ENCODE results near the gene CLIC6. TPM values are rescaled to one million over a fixed set of nuclear protein-coding genes. Genes with fewer than 3 reads are reported as not detected.

Gene CLIC6
- polyA plus RNA-seq, 1 experiment = 0.04 TPM

DNA sequence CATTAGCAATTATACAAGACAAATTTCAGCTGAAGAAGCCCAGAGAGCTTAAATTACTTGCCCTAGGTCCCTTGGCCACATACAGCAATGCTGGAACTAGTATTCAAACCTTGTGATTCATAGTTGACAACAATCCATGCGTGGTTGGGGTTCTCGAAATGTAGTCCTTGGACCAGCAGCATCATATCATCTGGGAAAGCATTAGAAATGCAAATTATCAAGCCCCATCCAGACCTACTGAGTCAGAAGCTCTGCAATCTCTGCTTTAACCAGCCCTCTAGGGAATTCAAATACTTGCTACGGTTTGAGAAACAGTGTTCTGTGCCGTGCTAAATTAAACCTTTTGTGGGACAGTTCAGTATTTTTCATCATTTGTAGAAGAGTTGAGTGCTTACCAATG lies 65.1 kb downstream of the CLIC6 start:
- ChIA-PET CTCF (interaction anchor here (1.9 kb wide), 1 partner anchor 12 kb away, joined by 6 read pairs; no protein-coding TSS in a partner anchor), POLR2A (no interaction called here)
- Histone ChIP-seq H3K27me3 (ENCODE audit: control insufficient read depth, insufficient read depth, low read length) (no peaks in the 10 kb centered on the region), H3K36me3 (ENCODE audit: control insufficient read depth, insufficient read depth, low read length) (no peaks in the 10 kb centered on the region), H3K4me3 (ENCODE audit: low read depth, low read length) (no peak overlapping the region)
- TF ChIP-seq, protein P1, sequence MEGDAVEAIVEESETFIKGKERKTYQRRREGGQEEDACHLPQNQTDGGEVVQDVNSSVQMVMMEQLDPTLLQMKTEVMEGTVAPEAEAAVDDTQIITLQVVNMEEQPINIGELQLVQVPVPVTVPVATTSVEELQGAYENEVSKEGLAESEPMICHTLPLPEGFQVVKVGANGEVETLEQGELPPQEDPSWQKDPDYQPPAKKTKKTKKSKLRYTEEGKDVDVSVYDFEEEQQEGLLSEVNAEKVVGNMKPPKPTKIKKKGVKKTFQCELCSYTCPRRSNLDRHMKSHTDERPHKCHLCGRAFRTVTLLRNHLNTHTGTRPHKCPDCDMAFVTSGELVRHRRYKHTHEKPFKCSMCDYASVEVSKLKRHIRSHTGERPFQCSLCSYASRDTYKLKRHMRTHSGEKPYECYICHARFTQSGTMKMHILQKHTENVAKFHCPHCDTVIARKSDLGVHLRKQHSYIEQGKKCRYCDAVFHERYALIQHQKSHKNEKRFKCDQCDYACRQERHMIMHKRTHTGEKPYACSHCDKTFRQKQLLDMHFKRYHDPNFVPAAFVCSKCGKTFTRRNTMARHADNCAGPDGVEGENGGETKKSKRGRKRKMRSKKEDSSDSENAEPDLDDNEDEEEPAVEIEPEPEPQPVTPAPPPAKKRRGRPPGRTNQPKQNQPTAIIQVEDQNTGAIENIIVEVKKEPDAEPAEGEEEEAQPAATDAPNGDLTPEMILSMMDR (IDR thresholded peaks at IDR 0.05; ENCODE audit: insufficient read depth, low read depth, low read length) = no peak
- DNase-seq (ENCODE audit: low read depth) = no peak

DNA sequence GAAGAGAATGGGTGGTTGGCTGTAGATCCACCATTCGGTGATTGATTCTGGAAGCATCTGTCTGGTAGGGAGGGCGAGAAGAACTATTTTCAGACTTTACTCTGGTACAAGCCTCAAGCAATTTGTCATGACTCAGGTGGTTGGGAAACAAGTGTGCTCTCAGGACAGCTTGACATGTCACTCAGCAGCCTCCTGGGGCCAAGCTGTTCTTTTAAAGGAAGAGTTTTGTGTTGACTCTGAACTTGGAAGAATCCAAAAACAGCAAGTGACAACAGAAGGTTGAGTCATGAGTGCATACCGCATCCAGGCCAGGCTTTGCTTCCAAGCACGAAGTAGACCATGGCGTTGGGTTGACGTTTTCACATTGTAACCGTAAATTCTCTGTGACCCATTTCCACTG lies 65.9 kb downstream of the CLIC6 start:
- CTCF ChIA-PET = interaction anchor here (1.9 kb wide), 1 partner anchor 11 kb away, joined by 6 read pairs; no protein-coding TSS in a partner anchor
- Histone ChIP-seq H3K27me3 (ENCODE audit: control insufficient read depth, insufficient read depth, low read length) (no peaks in the 10 kb centered on the region), H3K4me3 (ENCODE audit: low read depth, low read length) (no peak overlapping the region), H3K36me3 (ENCODE audit: control insufficient read depth, insufficient read depth, low read length) (no peaks in the 10 kb centered on the region)
- no peak for DNase-seq (ENCODE audit: low read depth)
- POLR2A ChIA-PET = no interaction called here
- TF ChIP-seq, protein P1 (IDR thresholded peaks at IDR 0.05; ENCODE audit: insufficient read depth, low read depth, low read length) = no peak

DNA sequence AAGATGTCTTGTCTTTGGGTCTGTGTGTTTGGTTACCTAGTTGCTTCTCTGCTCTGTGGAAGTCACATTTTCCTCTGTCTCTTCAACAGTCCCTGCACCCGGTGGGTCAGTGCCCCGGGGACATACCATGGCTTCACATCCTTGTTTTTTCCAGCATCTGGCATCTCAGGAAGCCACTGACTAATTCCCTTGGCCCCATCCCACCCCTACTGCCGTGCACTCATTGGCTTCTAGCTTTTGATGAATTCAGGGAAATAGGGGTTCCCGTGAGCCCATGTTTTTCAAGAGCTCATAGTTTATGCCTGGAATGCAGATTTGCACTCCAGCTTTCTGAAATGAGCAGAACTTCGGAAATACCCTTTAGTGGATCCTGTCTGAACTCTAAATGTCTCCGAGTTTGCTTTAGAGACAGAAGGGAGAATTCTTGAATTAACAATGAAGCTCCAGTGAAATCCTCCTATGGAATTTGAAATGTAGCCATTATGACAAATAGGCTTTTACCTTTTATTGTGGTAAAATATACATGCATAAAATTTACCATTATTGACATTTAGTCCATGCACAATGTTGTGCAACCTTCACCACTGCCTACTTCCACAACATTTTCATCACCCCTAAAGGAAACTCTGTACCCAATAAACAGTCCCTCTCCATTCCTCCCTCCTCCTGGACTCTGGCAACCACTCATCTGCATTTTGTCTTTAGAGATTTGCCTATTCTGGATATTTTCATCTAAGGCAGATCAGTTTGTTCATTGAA lies 67.5 kb downstream of the CLIC6 start:
- Histone ChIP-seq H3K36me3 (ENCODE audit: control insufficient read depth, insufficient read depth, low read length) (no peaks in the 10 kb centered on the region), H3K27me3 (ENCODE audit: control insufficient read depth, insufficient read depth, low read length) (no peaks in the 10 kb centered on the region), H3K4me3 (ENCODE audit: low read depth, low read length) (no peak overlapping the region)
- TF ChIP-seq, protein P1 (IDR thresholded peaks at IDR 0.05; ENCODE audit: insufficient read depth, low read depth, low read length) = no peak
- DNase-seq (ENCODE audit: low read depth) = no peak
- CTCF ChIA-PET = interaction anchor here (1.0 to 1.7 kb wide), 3 partner anchors 9 to 43 kb away, joined by 3 to 4 read pairs (median 4); no protein-coding TSS in a partner anchor
- POLR2A ChIA-PET = no interaction called here

DNA sequence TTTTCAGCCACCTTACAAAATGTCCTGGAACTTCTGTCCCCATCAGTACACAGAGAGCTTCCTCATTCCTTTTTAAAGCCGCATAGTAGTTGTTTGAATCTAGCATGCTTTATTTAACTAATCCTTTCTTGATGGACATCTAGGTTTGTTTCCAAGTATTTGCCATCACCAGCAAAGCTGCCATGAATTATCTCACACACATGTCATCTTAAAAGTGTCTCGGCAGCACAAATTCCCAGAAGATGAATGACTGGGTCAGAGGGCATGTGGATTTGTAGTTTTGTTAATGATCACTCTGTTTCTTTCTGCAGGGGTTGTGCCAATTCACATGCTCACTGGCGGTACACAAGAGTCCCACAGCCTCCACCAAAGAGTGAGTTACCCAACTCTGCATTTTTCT lies 68.3 kb downstream of the CLIC6 start:
- no peaks in the 10 kb centered on the region for H3K27me3 ChIP-seq (ENCODE audit: control insufficient read depth, insufficient read depth, low read length)
- TF ChIP-seq, protein P1 (IDR thresholded peaks at IDR 0.05; ENCODE audit: insufficient read depth, low read depth, low read length) = no peak
- no peaks in the 10 kb centered on the region for H3K36me3 ChIP-seq (ENCODE audit: control insufficient read depth, insufficient read depth, low read length)
- no peak overlapping the region for H3K4me3 ChIP-seq (ENCODE audit: low read depth, low read length)
- CTCF ChIA-PET = interaction anchor here (1.4 kb wide), 2 partner anchors 8 to 1117 kb away, joined by 3 read pairs; no protein-coding TSS in a partner anchor
- POLR2A ChIA-PET = no interaction called here
- DNase-seq (ENCODE audit: low read depth) = no peak

DNA sequence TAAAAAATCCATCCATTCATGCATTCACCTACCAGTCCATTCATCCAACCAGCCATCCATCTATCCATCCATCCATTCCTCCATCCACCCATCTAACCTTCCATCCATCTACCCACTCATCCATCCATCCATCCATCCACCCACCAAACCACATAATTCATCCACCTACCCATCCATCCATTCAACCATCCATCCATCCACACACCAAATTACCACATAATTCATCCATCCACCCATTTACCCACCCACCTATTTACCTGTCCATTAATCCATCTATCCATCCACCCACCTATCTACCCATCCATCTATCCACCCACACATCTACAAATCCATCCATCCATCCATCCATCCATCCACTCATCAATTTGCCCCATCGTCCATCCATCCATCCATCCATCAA lies 71.4 kb downstream of the CLIC6 start:
- H3K27me3 ChIP-seq (ENCODE audit: control insufficient read depth, insufficient read depth, low read length) = no peaks in the 10 kb centered on the region
- ChIA-PET CTCF (no interaction called here), POLR2A (no interaction called here)
- no peak overlapping the region for H3K4me3 ChIP-seq (ENCODE audit: low read depth, low read length)
- TF ChIP-seq, protein P1 (IDR thresholded peaks at IDR 0.05; ENCODE audit: insufficient read depth, low read depth, low read length) = no peak
- DNase-seq (ENCODE audit: low read depth) = no peak
- no peaks in the 10 kb centered on the region for H3K36me3 ChIP-seq (ENCODE audit: control insufficient read depth, insufficient read depth, low read length)

All from BJ (cell line).